Muscle layer of colon (tissue), 2 donors: ENCODE data around the gene ZNF367.

Experiments
- H3K27ac ChIP-seq: one replicate; pipeline ENCODE4 v1.7.0; 2013; ENCODE audit warnings: low read depth, mild to moderate bottlenecking, low read length, moderate library complexity
- H3K27me3 ChIP-seq, 2 donors: one replicate each; pipeline ENCODE4 v1.7.0; 2013; ENCODE audit warnings: low read length in 2 of 2, mild to moderate bottlenecking in 2 of 2; ENCODE audit not compliant: insufficient read depth in 2 of 2, control insufficient read depth in 1 of 2
- H3K36me3 ChIP-seq: one replicate; pipeline ENCODE4 v1.7.0; 2013; ENCODE audit warnings: mild to moderate bottlenecking, low read length; ENCODE audit not compliant: insufficient read depth
- H3K4me1 ChIP-seq: one replicate; pipeline ENCODE4 v1.7.0; 2013; ENCODE audit warnings: mild to moderate bottlenecking, low read length; ENCODE audit not compliant: insufficient read depth
- H3K4me3 ChIP-seq, 2 donors: one replicate each; pipeline ENCODE4 v1.7.0; 2013; ENCODE audit warnings: low read length in 2 of 2, low read depth in 1 of 2, mild to moderate bottlenecking in 1 of 2, moderate library complexity in 1 of 2
- H3K9ac ChIP-seq: one replicate; pipeline ENCODE4 v1.7.0; 2013; ENCODE audit warnings: low read length
- H3K9me3 ChIP-seq: one replicate; pipeline ENCODE4 v1.7.0; 2013; ENCODE audit warnings: mild to moderate bottlenecking, low read length
- donor health status: abdominal sarcoma.
- donor health status: Adenocarcinoma of cecum.

Gene ZNF367

GRCh38 chr9:96394832-96395496 lies 23.2 kb downstream of the ZNF367 start:
- no peak overlapping the region for H3K27ac ChIP-seq
- H3K9me3 ChIP-seq = no peaks in the 10 kb centered on the region
- H3K27me3 ChIP-seq = no peaks in the 10 kb centered on the region
- no peak overlapping the region for H3K4me3 ChIP-seq
- no peaks in the 10 kb centered on the region for H3K4me1 ChIP-seq
- H3K9ac ChIP-seq = no peak overlapping the region
- H3K36me3 ChIP-seq = no peaks in the 10 kb centered on the region

- Histone ChIP-seq H3K27ac (no peak overlapping the region), H3K27me3 (no peaks in the 10 kb centered on the region), H3K36me3 (no peaks in the 10 kb centered on the region), H3K4me1 (no peaks in the 10 kb centered on the region), H3K4me3 (no peak overlapping the region), H3K9ac (no peak overlapping the region), H3K9me3 (no peaks in the 10 kb centered on the region)
Measured at GRCh38 chr9:96392263-96392662, 25.9 kb downstream of the ZNF367 start.

- Histone ChIP-seq H3K36me3 (no peaks in the 10 kb centered on the region), H3K4me1 (no peaks in the 10 kb centered on the region), H3K27me3 (no peaks in the 10 kb centered on the region), H3K27ac (no peak overlapping the region), H3K9me3 (no peaks in the 10 kb centered on the region), H3K4me3 (no peak overlapping the region), H3K9ac (no peak overlapping the region)
Measured at GRCh38 chr9:96391021-96391765, 27.0 kb downstream of the ZNF367 start.

DNA sequence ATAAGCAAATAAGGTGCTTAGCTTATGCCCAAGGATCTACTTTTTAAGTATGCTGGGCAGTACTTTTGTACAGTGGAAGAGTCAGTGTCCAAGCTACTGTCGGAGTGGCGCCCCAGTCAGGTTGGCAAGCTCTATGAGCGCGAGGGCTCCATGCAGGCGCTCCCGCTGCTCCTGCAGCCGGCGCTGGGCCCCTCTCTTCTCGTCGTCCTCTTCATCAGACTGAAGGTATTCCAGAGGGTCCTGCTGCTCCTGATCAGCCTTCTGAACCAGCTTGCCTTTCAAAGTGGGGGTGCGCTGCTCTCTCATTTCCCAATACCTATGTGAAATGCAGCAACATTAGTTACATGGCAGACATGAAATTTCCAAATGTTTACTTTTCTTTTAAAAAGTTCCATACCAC lies 30.0 kb downstream of the ZNF367 start:
- Histone ChIP-seq H3K27ac (no peak overlapping the region), H3K9ac (no peak overlapping the region), H3K9me3 (no peaks in the 10 kb centered on the region), H3K27me3 (no peaks in the 10 kb centered on the region), H3K4me1 (no peaks in the 10 kb centered on the region), H3K4me3 (no peak overlapping the region), H3K36me3 (no peaks in the 10 kb centered on the region)

- Histone ChIP-seq H3K4me1 (peaks cover 7% of the 10 kb centered on the region), H3K9me3 (no peaks in the 10 kb centered on the region), H3K9ac (no peak overlapping the region), H3K4me3 (no peak overlapping the region), H3K27me3 (no peaks in the 10 kb centered on the region), H3K36me3 (no peaks in the 10 kb centered on the region), H3K27ac (no peak overlapping the region)
Measured at GRCh38 chr9:96386157-96386556, 32.0 kb downstream of the ZNF367 start.

DNA sequence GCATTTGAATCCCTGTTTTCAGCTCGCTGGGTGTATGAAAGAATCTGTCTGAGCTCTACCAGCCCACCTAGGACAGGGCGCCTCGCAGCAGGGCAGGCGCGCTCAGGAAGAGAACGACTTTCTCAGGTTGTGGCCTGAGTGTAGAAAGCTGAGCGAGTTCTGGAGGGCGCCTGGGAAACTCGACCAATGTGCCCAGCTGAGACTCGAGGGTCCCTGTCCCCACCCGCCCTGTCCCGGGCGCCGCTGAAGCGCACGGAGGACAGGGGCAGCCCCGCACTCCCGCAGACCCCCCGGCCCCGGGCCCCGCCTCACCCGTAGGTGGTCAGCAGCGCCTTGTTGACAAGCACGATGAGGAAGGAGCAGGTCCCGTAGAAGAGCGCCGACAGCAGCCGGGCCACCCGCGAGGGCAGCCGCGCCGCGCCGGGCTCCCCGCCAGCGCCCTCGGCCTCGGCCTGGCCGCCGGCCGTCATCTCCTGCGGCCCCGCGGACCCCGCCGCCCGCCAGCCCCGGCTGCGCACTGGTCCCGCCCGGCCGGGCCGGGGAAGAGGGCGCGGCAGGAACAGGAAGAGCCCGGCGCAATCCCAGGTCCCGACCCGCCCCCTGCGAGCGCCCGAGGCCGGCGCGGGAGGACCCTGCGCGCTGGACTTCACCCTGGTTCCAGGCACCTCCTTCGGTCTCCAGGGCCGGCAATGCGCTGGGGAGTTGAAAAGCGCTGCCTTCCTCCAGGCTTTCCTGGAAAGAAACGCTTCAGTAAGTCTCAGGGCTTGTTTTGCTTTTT lies 34.8 kb downstream of the ZNF367 start, which contains the start of gene SLC35D2:
Gene SLC35D2, minus strand, starts transcription at position 547 of the 778 bp plus-strand sequence. Its CDS starts 77 bp downstream, at position 470.
- Histone ChIP-seq H3K4me1 (peaks cover 7% of the 10 kb centered on the region), H3K4me3 (peak within 1 kb of the TSS; percentile 66 to 68), H3K9ac (peak within 1 kb of the TSS; percentile 77), H3K9me3 (no peaks in the 10 kb centered on the region), H3K27me3 (no peaks in the 10 kb centered on the region), H3K36me3 (no peaks in the 10 kb centered on the region), H3K27ac (peak within 1 kb of the TSS; percentile 82)

DNA sequence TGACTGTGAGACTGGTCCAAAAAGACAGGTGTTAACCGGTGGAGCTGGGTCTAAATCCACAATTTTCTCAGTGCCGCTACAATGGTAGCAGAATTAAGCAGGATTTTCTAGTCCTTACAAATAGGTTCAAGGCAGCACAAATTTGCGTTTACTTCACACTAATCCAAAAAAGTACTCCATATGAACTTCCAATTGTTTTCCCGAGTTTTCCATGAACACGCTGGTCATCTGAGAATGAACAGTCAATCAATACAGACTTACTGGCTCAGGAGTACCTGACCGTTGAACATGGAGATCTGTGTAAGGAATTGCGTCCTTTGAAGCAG lies 35.4 kb downstream of the ZNF367 start:
- H3K9me3 ChIP-seq = no peaks in the 10 kb centered on the region
- H3K4me3 ChIP-seq = peak overlapping the region; percentile 66 to 68
- peaks cover 9% of the 10 kb centered on the region for H3K4me1 ChIP-seq
- H3K36me3 ChIP-seq = no peaks in the 10 kb centered on the region
- H3K27ac ChIP-seq = peak overlapping the region; percentile 82
- H3K27me3 ChIP-seq = no peaks in the 10 kb centered on the region
- H3K9ac ChIP-seq = peak overlapping the region; percentile 77

GRCh38 chr9:96382175-96382574 lies 36.0 kb downstream of the ZNF367 start:
- Histone ChIP-seq H3K4me3 (no peak overlapping the region), H3K27me3 (no peaks in the 10 kb centered on the region), H3K9ac (no peak overlapping the region), H3K36me3 (no peaks in the 10 kb centered on the region), H3K9me3 (no peaks in the 10 kb centered on the region), H3K4me1 (peaks cover 15% of the 10 kb centered on the region), H3K27ac (no peak overlapping the region)

- Histone ChIP-seq H3K4me3 (no peak overlapping the region), H3K36me3 (no peaks in the 10 kb centered on the region), H3K27me3 (no peaks in the 10 kb centered on the region), H3K4me1 (peaks cover 20% of the 10 kb centered on the region), H3K9ac (no peak overlapping the region), H3K9me3 (no peaks in the 10 kb centered on the region), H3K27ac (no peak overlapping the region)
Measured at GRCh38 chr9:96381696-96382095, 36.5 kb downstream of the ZNF367 start.

GRCh38 chr9:96381125-96381524 lies 37.0 kb downstream of the ZNF367 start:
- no peak overlapping the region for H3K27ac ChIP-seq
- no peak overlapping the region for H3K4me3 ChIP-seq
- H3K27me3 ChIP-seq = no peaks in the 10 kb centered on the region
- H3K9ac ChIP-seq = no peak overlapping the region
- H3K4me1 ChIP-seq = peaks cover 21% of the 10 kb centered on the region
- H3K36me3 ChIP-seq = no peaks in the 10 kb centered on the region
- H3K9me3 ChIP-seq = no peaks in the 10 kb centered on the region

DNA sequence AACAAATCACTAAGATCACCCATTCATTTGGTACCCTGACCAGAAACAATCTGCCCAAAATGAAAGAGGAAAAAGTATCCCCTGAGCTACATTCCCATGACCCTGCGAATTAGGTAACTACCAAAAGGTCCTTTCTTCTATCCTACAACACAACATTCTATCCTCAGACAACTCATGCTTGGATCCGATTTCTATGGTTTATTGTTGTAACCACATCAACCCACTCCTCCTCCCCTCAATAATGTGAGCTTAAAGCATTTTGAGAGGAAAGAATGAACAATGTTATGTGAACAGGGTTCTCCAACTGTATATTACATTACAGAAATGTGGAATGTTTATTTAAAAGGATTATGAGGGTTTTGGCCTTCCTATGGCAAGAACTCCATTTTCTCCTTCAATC lies 38.7 kb downstream of the ZNF367 start:
- no peaks in the 10 kb centered on the region for H3K27me3 ChIP-seq
- peaks cover 21% of the 10 kb centered on the region for H3K4me1 ChIP-seq
- H3K9ac ChIP-seq = no peak overlapping the region
- no peak overlapping the region for H3K4me3 ChIP-seq
- H3K27ac ChIP-seq = no peak overlapping the region
- no peaks in the 10 kb centered on the region for H3K36me3 ChIP-seq
- no peaks in the 10 kb centered on the region for H3K9me3 ChIP-seq
